ENCODE measurements around the gene GTPBP3. TPM values are rescaled to one million over a fixed set of nuclear protein-coding genes. Genes with fewer than 3 reads are reported as not detected.
A peak's percentile ranks its signal among the peaks of the same experiment; 100 is the strongest.

Gene GTPBP3
- total and polyA plus RNA-seq, 9 of the 15 experiments (the other 6 are each of a cell fraction or from before 2014, with no cell fraction given), result 4.9 to 124 (median 22.6) TPM

DNA sequence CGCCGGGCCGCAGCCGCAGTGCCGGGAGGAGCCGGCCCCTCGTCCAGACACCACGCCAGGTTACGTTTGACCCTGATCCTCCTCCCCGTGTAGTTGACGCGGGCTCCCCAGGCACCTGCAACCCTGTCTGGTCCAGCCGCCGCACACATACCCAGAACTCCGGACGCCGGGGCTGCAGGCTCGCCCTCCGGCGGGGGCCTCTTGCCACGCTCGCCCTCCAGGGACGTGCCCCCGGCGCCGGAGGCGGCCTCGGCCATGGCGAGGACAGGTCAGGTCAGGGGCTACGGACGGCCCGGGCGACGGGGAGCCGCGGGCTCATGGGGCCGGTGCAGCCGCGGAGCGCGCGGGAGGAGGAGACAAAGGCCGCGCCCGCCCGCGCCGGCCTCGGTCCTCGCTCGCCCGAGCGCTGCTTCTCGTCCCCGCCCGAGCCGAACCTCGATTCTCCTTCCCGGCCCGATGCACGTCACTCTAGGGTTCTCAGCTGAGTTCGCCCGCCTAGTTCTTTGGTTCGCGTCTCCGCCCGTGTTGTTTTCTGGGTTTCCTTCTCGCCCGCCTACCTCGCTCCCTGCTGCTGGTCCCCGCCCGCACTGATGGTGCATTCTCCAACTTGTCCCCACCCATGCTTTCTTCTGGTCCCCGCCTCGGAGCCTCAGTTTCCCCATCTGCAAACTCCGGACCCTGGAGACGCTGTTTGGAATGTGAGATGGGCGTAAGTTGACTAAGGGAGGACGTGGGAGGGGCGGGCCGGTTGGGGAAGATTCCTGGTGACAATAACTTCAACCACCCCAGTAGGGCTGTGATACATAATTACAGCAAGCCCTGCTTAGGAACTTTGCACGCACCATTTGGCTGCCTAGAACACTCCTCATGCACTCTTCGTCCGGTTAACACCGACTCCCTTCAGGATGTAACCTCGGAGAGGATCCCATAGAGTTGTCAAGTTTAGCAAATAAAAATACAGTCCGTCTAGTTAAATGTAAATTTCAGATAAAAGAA lies 2.6 kb upstream of the GTPBP3 start, which contains the start of gene ANO8 (continued):
- TF ChIP-seq ZBTB49 (CRISPR knock-in tag; IDR thresholded peaks at IDR 0.05; ENCODE audit: borderline replicate concordance), result no peak
- TF ChIP-seq SIRT6 (IDR thresholded peaks at IDR 0.05; ENCODE audit: low read depth, low read length), result no peak
- peak; percentile 51 for TF ChIP-seq HNRNPLL (IDR thresholded peaks at IDR 0.05; ENCODE audit: low read depth, low read length, poor library complexity, severe bottlenecking)
- no peak for TF ChIP-seq ZNF197 (CRISPR knock-in tag; IDR thresholded peaks at IDR 0.05; ENCODE audit: low read depth)
- TF ChIP-seq PML (IDR thresholded peaks at IDR 0.05; ENCODE audit: low read length), result no peak; the same call in 1 of the 2 replicates
- TF ChIP-seq PTRF (tag; IDR thresholded peaks at IDR 0.05), result no peak
- TF ChIP-seq TRIM28 (IDR thresholded peaks at IDR 0.05), result no peak
- TF ChIP-seq ZNF41 (CRISPR knock-in tag; conservative IDR thresholded peaks at IDR 0.05), result no peak
- peak; percentile 99 for TF ChIP-seq CC2D1A (IDR thresholded peaks at IDR 0.05)
- no peak for TF ChIP-seq NFE2L1 (tag; IDR thresholded peaks at IDR 0.05; ENCODE audit: borderline replicate concordance, low read depth)
- TF ChIP-seq SUPT5H (IDR thresholded peaks at IDR 0.05), result no peak
- no peak for TF ChIP-seq NFRKB (IDR thresholded peaks at IDR 0.05; ENCODE audit: low read depth)
- TF ChIP-seq TAL1 (IDR thresholded peaks at IDR 0.05), result 0 out of 2 replicates have a peak, but pooled peaks have one; percentile 12
- TF ChIP-seq ZNF79 (CRISPR knock-in tag; IDR thresholded peaks at IDR 0.05; ENCODE audit: low read depth), result no peak
- peak; percentile 92 for TF ChIP-seq ZFX (CRISPR knock-in tag; IDR thresholded peaks at IDR 0.05)
- TF ChIP-seq, protein P1, sequence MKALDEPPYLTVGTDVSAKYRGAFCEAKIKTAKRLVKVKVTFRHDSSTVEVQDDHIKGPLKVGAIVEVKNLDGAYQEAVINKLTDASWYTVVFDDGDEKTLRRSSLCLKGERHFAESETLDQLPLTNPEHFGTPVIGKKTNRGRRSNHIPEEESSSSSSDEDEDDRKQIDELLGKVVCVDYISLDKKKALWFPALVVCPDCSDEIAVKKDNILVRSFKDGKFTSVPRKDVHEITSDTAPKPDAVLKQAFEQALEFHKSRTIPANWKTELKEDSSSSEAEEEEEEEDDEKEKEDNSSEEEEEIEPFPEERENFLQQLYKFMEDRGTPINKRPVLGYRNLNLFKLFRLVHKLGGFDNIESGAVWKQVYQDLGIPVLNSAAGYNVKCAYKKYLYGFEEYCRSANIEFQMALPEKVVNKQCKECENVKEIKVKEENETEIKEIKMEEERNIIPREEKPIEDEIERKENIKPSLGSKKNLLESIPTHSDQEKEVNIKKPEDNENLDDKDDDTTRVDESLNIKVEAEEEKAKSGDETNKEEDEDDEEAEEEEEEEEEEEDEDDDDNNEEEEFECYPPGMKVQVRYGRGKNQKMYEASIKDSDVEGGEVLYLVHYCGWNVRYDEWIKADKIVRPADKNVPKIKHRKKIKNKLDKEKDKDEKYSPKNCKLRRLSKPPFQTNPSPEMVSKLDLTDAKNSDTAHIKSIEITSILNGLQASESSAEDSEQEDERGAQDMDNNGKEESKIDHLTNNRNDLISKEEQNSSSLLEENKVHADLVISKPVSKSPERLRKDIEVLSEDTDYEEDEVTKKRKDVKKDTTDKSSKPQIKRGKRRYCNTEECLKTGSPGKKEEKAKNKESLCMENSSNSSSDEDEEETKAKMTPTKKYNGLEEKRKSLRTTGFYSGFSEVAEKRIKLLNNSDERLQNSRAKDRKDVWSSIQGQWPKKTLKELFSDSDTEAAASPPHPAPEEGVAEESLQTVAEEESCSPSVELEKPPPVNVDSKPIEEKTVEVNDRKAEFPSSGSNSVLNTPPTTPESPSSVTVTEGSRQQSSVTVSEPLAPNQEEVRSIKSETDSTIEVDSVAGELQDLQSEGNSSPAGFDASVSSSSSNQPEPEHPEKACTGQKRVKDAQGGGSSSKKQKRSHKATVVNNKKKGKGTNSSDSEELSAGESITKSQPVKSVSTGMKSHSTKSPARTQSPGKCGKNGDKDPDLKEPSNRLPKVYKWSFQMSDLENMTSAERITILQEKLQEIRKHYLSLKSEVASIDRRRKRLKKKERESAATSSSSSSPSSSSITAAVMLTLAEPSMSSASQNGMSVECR (CRISPR knock-in tag; IDR thresholded peaks at IDR 0.05), result peak; percentile 92
- TF ChIP-seq GABPB1 (CRISPR knock-in tag; IDR thresholded peaks at IDR 0.05), result peak; percentile 70
- no peak for TF ChIP-seq CREBBP (IDR thresholded peaks at IDR 0.05; ENCODE audit: low read depth, low read length)
- TF ChIP-seq BCOR (IDR thresholded peaks at IDR 0.05), result peak; percentile 97
- TF ChIP-seq ZNF644 (tag; IDR thresholded peaks at IDR 0.05; ENCODE audit: low read depth), result no peak
- peak in 1 of 2 experiments; percentile 91; a peak in 1 of 4 replicates for TF ChIP-seq TEAD1 (CRISPR knock-in tag; IDR thresholded peaks at IDR 0.05)
- TF ChIP-seq BACH1 (tag; IDR thresholded peaks at IDR 0.05), result no peak
- TF ChIP-seq ZNF324 (CRISPR knock-in tag; IDR thresholded peaks at IDR 0.05), result no peak
